H9 (cell line): ENCODE results near the gene NCK1. TPM values are rescaled to one million over a fixed set of nuclear protein-coding genes. Genes with fewer than 3 reads are reported as not detected.

ENCODE experiments used
- DNase-seq: peaks from one replicate; pipeline ENCODE4 v3.0.0-alpha.2; 2017
- H2AFZ ChIP-seq: one replicate; pipeline ENCODE4 v1.6.1; 2013; ENCODE audit warnings: mild to moderate bottlenecking, low read length, control low read depth, moderate library complexity
- H2AK5ac ChIP-seq: 2 replicates; pipeline ENCODE4 v1.6.1; 2013; ENCODE audit warnings: low read length, control low read depth, mixed read lengths; ENCODE audit not compliant: insufficient read length
- H2BK120ac ChIP-seq: one replicate; pipeline ENCODE4 v1.6.1; 2013; ENCODE audit warnings: low read depth, mild to moderate bottlenecking, low read length, control low read depth, inconsistent platforms; ENCODE audit not compliant: poor library complexity, severe bottlenecking
- H2BK12ac ChIP-seq: 2 replicates; pipeline ENCODE4 v1.6.1; 2013; ENCODE audit warnings: low read length, control low read depth, mixed read lengths, low read depth; ENCODE audit not compliant: insufficient read length
- H2BK15ac ChIP-seq: 2 replicates; pipeline ENCODE4 v1.6.1; 2013; ENCODE audit warnings: low read depth, low read length, control low read depth
- H2BK20ac ChIP-seq: one replicate; pipeline ENCODE4 v1.6.1; 2013; ENCODE audit warnings: low read depth, mild to moderate bottlenecking, low read length, control low read depth, inconsistent platforms; ENCODE audit not compliant: poor library complexity, severe bottlenecking
- H2BK5ac ChIP-seq: 2 replicates; pipeline ENCODE4 v1.6.1; 2013; ENCODE audit warnings: low read length, control low read depth, mixed read lengths; ENCODE audit not compliant: insufficient read length
- H3K14ac ChIP-seq: 2 replicates; pipeline ENCODE4 v1.6.1; 2013; ENCODE audit warnings: low read length, control low read depth; ENCODE audit not compliant: insufficient read depth
- H3K18ac ChIP-seq: 2 replicates; pipeline ENCODE4 v1.6.1; 2013; ENCODE audit warnings: low read depth, mild to moderate bottlenecking, mixed read lengths, low read length, control low read depth; ENCODE audit not compliant: insufficient read length
- H3K23ac ChIP-seq: 2 replicates; pipeline ENCODE4 v1.6.1; 2013; ENCODE audit warnings: low read length, control low read depth, mixed read lengths, low read depth; ENCODE audit not compliant: insufficient read length
- H3K23me2 ChIP-seq: 2 replicates; pipeline ENCODE4 v1.6.1; 2013; ENCODE audit warnings: low read depth, mild to moderate bottlenecking, mixed read lengths, low read length, control low read depth; ENCODE audit not compliant: insufficient read length, poor library complexity, severe bottlenecking
- H3K27ac ChIP-seq: 2 replicates; pipeline ENCODE4 v1.5.1; 2013; ENCODE audit warnings: low read length, control low read depth, mixed read lengths, low read depth; ENCODE audit not compliant: insufficient read length
- H3K27me3 ChIP-seq: 2 replicates; pipeline ENCODE4 v1.6.1; 2013; ENCODE audit warnings: low read length, control low read depth, inconsistent platforms; ENCODE audit not compliant: insufficient read depth
- H3K4ac ChIP-seq: 2 replicates; pipeline ENCODE4 v1.6.1; 2013; ENCODE audit warnings: low read depth, mild to moderate bottlenecking, control low read depth, inconsistent platforms, low read length, moderate library complexity
- H3K4me1 ChIP-seq: 2 replicates; pipeline ENCODE4 v1.6.1; 2013; ENCODE audit warnings: low read length, control low read depth, inconsistent platforms; ENCODE audit not compliant: insufficient read depth
- H3K4me2 ChIP-seq: 2 replicates; pipeline ENCODE4 v1.6.1; 2013; ENCODE audit warnings: low read length, control low read depth, mixed read lengths; ENCODE audit not compliant: insufficient read length, insufficient read depth
- H3K56ac ChIP-seq: 2 replicates; pipeline ENCODE4 v1.6.1; 2013; ENCODE audit warnings: low read depth, mild to moderate bottlenecking, mixed read lengths, low read length, control low read depth; ENCODE audit not compliant: insufficient read length
- H3K79me1 ChIP-seq: 2 replicates; pipeline ENCODE4 v1.6.1; 2013; ENCODE audit warnings: low read depth, mild to moderate bottlenecking, moderate library complexity, low read length, control low read depth, inconsistent platforms; ENCODE audit not compliant: insufficient read depth, poor library complexity, severe bottlenecking
- H3K79me2 ChIP-seq: 2 replicates; pipeline ENCODE4 v1.6.1; 2013; ENCODE audit warnings: low read length, control low read depth, inconsistent platforms; ENCODE audit not compliant: insufficient read depth
- H3K9ac ChIP-seq: 2 replicates; pipeline ENCODE4 v1.6.1; 2013; ENCODE audit warnings: low read length, control low read depth, mixed read lengths; ENCODE audit not compliant: insufficient read length; ENCODE audit errors: extremely low read depth
- H3K9me3 ChIP-seq: one replicate; pipeline ENCODE4 v1.6.1; 2013; ENCODE audit warnings: low read depth, low read length, inconsistent platforms; ENCODE audit not compliant: control insufficient read depth
- H3T11ph ChIP-seq: one replicate; pipeline ENCODE4 v1.6.1; 2013; ENCODE audit warnings: mild to moderate bottlenecking, low read length, control low read depth, inconsistent platforms
- H4K20me1 ChIP-seq: one replicate; pipeline ENCODE4 v1.6.1; 2013; ENCODE audit not compliant: control insufficient read depth, insufficient read length, insufficient read depth
- H4K5ac ChIP-seq: 2 replicates; pipeline ENCODE4 v1.6.1; 2013; ENCODE audit warnings: low read depth, mild to moderate bottlenecking, mixed read lengths, low read length, control low read depth; ENCODE audit not compliant: insufficient read length
- H4K8ac ChIP-seq: replicated peaks from 2 replicates; pipeline ENCODE4 v1.6.1; 2013; ENCODE audit warnings: low read length, control low read depth, mixed read lengths, low read depth; ENCODE audit not compliant: insufficient read length
- H4K91ac ChIP-seq: 2 replicates; pipeline ENCODE4 v1.6.1; 2013; ENCODE audit warnings: low read depth, mild to moderate bottlenecking, moderate library complexity, mixed read lengths, low read length, control low read depth; ENCODE audit not compliant: insufficient read length
- H3K27ac Mint-ChIP-seq, 3 experiments: 2 replicates in 2 of 3; 3 replicates in 1 of 3; pipeline ENCODE4 v1.8.0; 2020 to 2021; ENCODE audit warnings: mixed read lengths in 3 of 3, mild to moderate bottlenecking in 1 of 3, moderate library complexity in 1 of 3
- H3K27me3 Mint-ChIP-seq: 2 replicates; pipeline ENCODE4 v1.8.0; 2021; ENCODE audit warnings: low read depth, mild to moderate bottlenecking, moderate library complexity, mixed read lengths
- H3K36me3 Mint-ChIP-seq, 3 experiments: 2 replicates in 2 of 3; 3 replicates in 1 of 3; pipeline ENCODE4 v1.8.0; 2020 to 2021; ENCODE audit warnings: low read depth in 3 of 3, mixed read lengths in 3 of 3; ENCODE audit not compliant: insufficient read depth in 1 of 3
- H3K4me1 Mint-ChIP-seq, 2 experiments: 2 replicates each; pipeline ENCODE4 v1.8.0; 2020; ENCODE audit warnings: mixed read lengths in 2 of 2
- H3K4me3 Mint-ChIP-seq, 2 experiments: 2 replicates in 1 of 2; 3 replicates in 1 of 2; pipeline ENCODE4 v1.8.0; 2020 to 2021; ENCODE audit warnings: mild to moderate bottlenecking in 2 of 2, mixed read lengths in 2 of 2, moderate library complexity in 1 of 2
- H3K9me3 Mint-ChIP-seq, 2 experiments: 2 replicates in 1 of 2; 3 replicates in 1 of 2; pipeline ENCODE4 v1.8.0; 2020; ENCODE audit warnings: mild to moderate bottlenecking in 2 of 2, mixed read lengths in 2 of 2, moderate library complexity in 1 of 2
- WGBS: extraction: QIAGEN DNeasy Blood & Tissue Kit; methylation state at CpG from one replicate; pipeline ENCODE4 v1.1.7; 2013; ENCODE audit warnings: missing lambda C conversion rate, low lambda C conversion rate, mixed read lengths; ENCODE audit not compliant: insufficient read length; ENCODE audit errors: extremely low coverage; 5-methylcytosine and 5-hydroxymethylcytosine counted together
- total RNA-seq: library from RNA; stranded (reverse); gene quantifications from 2 replicates; pipeline ENCODE4 v1.2.1, GENCODE V29; 2021
- TF ChIP-seq, protein P1 (sequence below): fragments of 200-600 bp; sonication (generic); conservative IDR thresholded peaks from 3 replicates; pipeline ENCODE4 v1.8.0; 2021; ENCODE audit warnings: antibody characterized with exemption, mild to moderate bottlenecking

The NCK1 gene
- total RNA-seq, 1 experiment from 2014 or later: 26.4 TPM

DNA sequence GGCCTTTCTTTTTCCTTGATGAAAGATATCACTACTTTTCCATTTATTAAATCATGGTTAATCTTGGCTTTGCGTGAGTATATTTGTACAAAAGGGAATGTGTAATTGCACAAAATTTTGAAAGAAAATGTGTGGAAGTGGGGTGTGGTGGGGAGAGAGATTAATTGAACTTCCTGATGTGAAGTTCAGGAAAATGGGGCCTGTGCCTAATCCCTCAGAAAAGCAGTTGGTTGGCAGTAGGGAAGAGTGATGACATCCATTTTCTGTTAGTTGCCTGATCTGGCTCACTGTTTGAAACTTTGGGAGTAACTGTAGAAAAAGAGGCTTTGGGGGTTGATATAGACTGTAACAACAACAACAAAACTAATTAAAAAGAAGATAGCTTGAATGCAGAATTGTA, 85.0 kb downstream of the NCK1 start:
- H3K27me3 ChIP-seq: no peaks in the 10 kb centered on the region
- no peaks in the 10 kb centered on the region for H4K20me1 ChIP-seq
- no peak overlapping the region for H4K8ac ChIP-seq
- no peaks in the 10 kb centered on the region for H3K79me1 ChIP-seq
- TF ChIP-seq, protein P1, sequence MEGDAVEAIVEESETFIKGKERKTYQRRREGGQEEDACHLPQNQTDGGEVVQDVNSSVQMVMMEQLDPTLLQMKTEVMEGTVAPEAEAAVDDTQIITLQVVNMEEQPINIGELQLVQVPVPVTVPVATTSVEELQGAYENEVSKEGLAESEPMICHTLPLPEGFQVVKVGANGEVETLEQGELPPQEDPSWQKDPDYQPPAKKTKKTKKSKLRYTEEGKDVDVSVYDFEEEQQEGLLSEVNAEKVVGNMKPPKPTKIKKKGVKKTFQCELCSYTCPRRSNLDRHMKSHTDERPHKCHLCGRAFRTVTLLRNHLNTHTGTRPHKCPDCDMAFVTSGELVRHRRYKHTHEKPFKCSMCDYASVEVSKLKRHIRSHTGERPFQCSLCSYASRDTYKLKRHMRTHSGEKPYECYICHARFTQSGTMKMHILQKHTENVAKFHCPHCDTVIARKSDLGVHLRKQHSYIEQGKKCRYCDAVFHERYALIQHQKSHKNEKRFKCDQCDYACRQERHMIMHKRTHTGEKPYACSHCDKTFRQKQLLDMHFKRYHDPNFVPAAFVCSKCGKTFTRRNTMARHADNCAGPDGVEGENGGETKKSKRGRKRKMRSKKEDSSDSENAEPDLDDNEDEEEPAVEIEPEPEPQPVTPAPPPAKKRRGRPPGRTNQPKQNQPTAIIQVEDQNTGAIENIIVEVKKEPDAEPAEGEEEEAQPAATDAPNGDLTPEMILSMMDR: no peak
- no peak overlapping the region for H3K56ac ChIP-seq
- H2AFZ ChIP-seq: no peak overlapping the region
- H3K9me3 ChIP-seq: no peaks in the 10 kb centered on the region
- no peaks in the 10 kb centered on the region for H3K27me3 Mint-ChIP-seq
- peaks cover 0 to 11% (median 0%) of the 10 kb centered on the region in 3 experiments; a peak in 3 of 7 replicates for H3K36me3 Mint-ChIP-seq
- H4K5ac ChIP-seq: no peak overlapping the region
- no peak overlapping the region for H4K91ac ChIP-seq
- no peak overlapping the region for H3K4me3 Mint-ChIP-seq
- no peak overlapping the region for H3K9ac ChIP-seq
- no peaks in the 10 kb centered on the region for H3K79me2 ChIP-seq
- H3K4ac ChIP-seq: no peak overlapping the region
- H3K4me2 ChIP-seq: no peak overlapping the region
- H3K23ac ChIP-seq: no peak overlapping the region
- no peak overlapping the region for H2BK15ac ChIP-seq
- H3K4me1 Mint-ChIP-seq: peaks cover 17 to 22% of the 10 kb centered on the region in 2 experiments
- no peak overlapping the region for H3K27ac ChIP-seq
- no peak overlapping the region for H2BK5ac ChIP-seq
- H3K18ac ChIP-seq: no peak overlapping the region
- no peak overlapping the region for H3K27ac Mint-ChIP-seq
- H2BK12ac ChIP-seq: no peak overlapping the region
- no peak overlapping the region for H2BK120ac ChIP-seq
- no peak overlapping the region for H2BK20ac ChIP-seq
- WGBS: no CpG with 5 or more reads among the region's 1 CpG
- H3T11ph ChIP-seq: no peak overlapping the region
- peaks cover 3% of the 10 kb centered on the region; the same call in 1 of the 2 replicates for H3K4me1 ChIP-seq
- no peak overlapping the region for H2AK5ac ChIP-seq
- no peak overlapping the region for H3K14ac ChIP-seq
- H3K23me2 ChIP-seq: no peaks in the 10 kb centered on the region
- H3K9me3 Mint-ChIP-seq: no peaks in the 10 kb centered on the region
- DNase-seq: no peak
